ENCODE measurements around the gene C22orf42.

GRCh38 chr22:32205974-32206773 is 47.1 kb upstream of the C22orf42 start:
- TF ChIP-seq CTCF (IDR thresholded peaks at IDR 0.05 in 4 of 5, conservative IDR thresholded peaks at IDR 0.05 in 1 of 5) (no peak), POLR2A (IDR thresholded peaks at IDR 0.05) (no peak)
